CD4-positive, alpha-beta T cell (primary cell): ENCODE measurements around the gene ABLIM1. TPM values are rescaled to one million over a fixed set of nuclear protein-coding genes. Genes with fewer than 3 reads are reported as not detected.

Experiments used
- ATAC-seq: fragments of 200-7000 bp; cut with Tn5 transposase; one replicate; pipeline ENCODE4 v1.10.0; 2022; ENCODE audit warnings: mild to moderate bottlenecking; ENCODE audit not compliant: poor library complexity
- CTCF ChIA-PET: fragments of 350-600 bp; sonication (Branson Sonifier 250); formaldehyde crosslinking; loops from one replicate; lab custom pipeline; 2021; ENCODE audit warnings: antibody characterized with exemption, inconsistent platforms; lab: Charles Lee
- POLR2A ChIA-PET: fragments of 350-600 bp; sonication (Branson Sonifier 250); formaldehyde crosslinking; loops from one replicate; lab custom pipeline; 2021; ENCODE audit warnings: antibody characterized with exemption, inconsistent platforms; lab: Charles Lee
- DNase-seq, 14 experiments: peaks; one replicate each; pipeline ENCODE4 v3.0.0-alpha.2; 2013 to 2020; ENCODE audit warnings: mixed read lengths in 2 of 14
- H3K27ac ChIP-seq, 2 donors: one replicate each; pipeline versions ENCODE4 v1.5.1 to v1.7.0; 2013; ENCODE audit warnings: low read length in 2 of 2, low read depth in 1 of 2, mild to moderate bottlenecking in 1 of 2
- H3K27me3 ChIP-seq, 2 experiments: 1 replicate in 1 of 2; 2 replicates in 1 of 2; pipeline versions ENCODE4 v1.6.1 to v1.7.0; 2013; ENCODE audit warnings: low read length in 2 of 2, control low read depth in 1 of 2, mild to moderate bottlenecking in 1 of 2, moderate library complexity in 1 of 2; ENCODE audit not compliant: insufficient read depth in 2 of 2, control insufficient read depth in 1 of 2
- H3K36me3 ChIP-seq: one replicate; pipeline ENCODE4 v1.6.1; 2013; ENCODE audit warnings: low read length, control low read depth; ENCODE audit not compliant: insufficient read depth
- H3K4me1 ChIP-seq: one replicate; pipeline ENCODE4 v1.6.1; 2013; ENCODE audit warnings: low read length, control low read depth; ENCODE audit not compliant: insufficient read depth
- H3K4me3 ChIP-seq: one replicate; pipeline ENCODE4 v1.5.1; 2013; ENCODE audit warnings: mild to moderate bottlenecking, low read length, moderate library complexity
- H3K9me3 ChIP-seq, 2 experiments: 1 replicate in 1 of 2; 2 replicates in 1 of 2; pipeline versions ENCODE4 v1.6.1 to v1.7.0; 2013; ENCODE audit warnings: low read length in 2 of 2, mild to moderate bottlenecking in 2 of 2, control low read depth in 1 of 2, moderate library complexity in 1 of 2; ENCODE audit not compliant: control insufficient read depth in 1 of 2, insufficient read depth in 1 of 2
- H3K27ac Mint-ChIP-seq: one replicate; pipeline ENCODE4 v1.8.0; 2020; ENCODE audit warnings: mixed read lengths
- H3K27me3 Mint-ChIP-seq: one replicate; pipeline ENCODE4 v1.8.0; 2021; ENCODE audit warnings: mixed read lengths
- H3K36me3 Mint-ChIP-seq: one replicate; pipeline ENCODE4 v1.8.0; 2021; ENCODE audit warnings: low read depth, mixed read lengths
- H3K4me1 Mint-ChIP-seq: one replicate; pipeline ENCODE4 v1.8.0; 2021; ENCODE audit warnings: low read depth, mixed read lengths
- H3K4me3 Mint-ChIP-seq: one replicate; pipeline ENCODE4 v1.8.0; 2020; ENCODE audit warnings: mild to moderate bottlenecking, mixed read lengths
- H3K9me3 Mint-ChIP-seq: one replicate; pipeline ENCODE4 v1.8.0; 2020; ENCODE audit warnings: mixed read lengths
- CTCF ChIP-seq: fragments of 200-600 bp; IDR thresholded peaks from one replicate; pipeline ENCODE4 v1.8.0; 2022; ENCODE audit warnings: antibody characterized with exemption, mild to moderate bottlenecking
- intact Hi-C, 2 experiments: fragments of 100-400 bp; cut with DNase I in 1 of 2; cut with micrococcal nuclease in 1 of 2; formaldehyde crosslinking; loops; one replicate each; pipeline versions ENCODE4 v1.15.1 to v1.9.0; 2023 to 2025; cut with DNase I, micrococcal nuclease
- total RNA-seq, 174 experiments: library from RNA in 2 of 174; stranded (reverse) in 2 of 174; gene quantifications; one replicate each; pipeline ENCODE4 v1.2.3 and lab custom pipeline; 2021 to 2026

ABLIM1 gene
- total RNA-seq, 2 experiments from 2014 or later, result 217 to 224 TPM

DNA sequence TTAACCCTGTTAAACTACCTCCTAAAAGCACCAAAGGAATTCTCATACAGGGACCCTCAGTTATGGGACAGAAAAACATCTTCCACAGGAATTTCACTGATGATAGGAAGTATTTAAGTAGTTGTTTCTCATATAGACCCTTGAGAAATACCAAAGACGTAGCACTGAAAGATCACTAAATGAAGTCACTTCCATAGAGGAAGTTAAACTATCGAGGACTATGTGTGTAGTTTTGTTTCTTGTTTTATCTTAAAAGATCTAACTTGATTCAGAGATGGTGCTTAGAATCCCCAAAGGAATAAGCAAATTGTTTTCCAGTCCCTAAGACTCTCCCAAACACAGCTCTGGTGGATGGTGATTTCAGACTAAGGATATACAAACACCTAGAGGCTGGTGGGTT lies 159.0 kb downstream of the ABLIM1 start:
- Histone ChIP-seq H3K9me3 (no peaks in the 10 kb centered on the region), H3K4me3 (peak overlapping the region; percentile 5), H3K4me1 (peaks cover 71% of the 10 kb centered on the region), H3K36me3 (peaks cover 19% of the 10 kb centered on the region), H3K27me3 (no peaks in the 10 kb centered on the region), H3K27ac (peak overlapping the region; percentile 64 to 66)
- ATAC-seq, result peak; percentile 10
- ChIA-PET POLR2A (interaction anchor here (0.6 to 8.6 kb wide), 8 partner anchors 11 to 45 kb away, joined by 3 to 66 read pairs (median 12); no protein-coding TSS in a partner anchor), CTCF (interaction anchor here (1.0 to 2.3 kb wide), 4 partner anchors 16 to 42 kb away, joined by 3 to 5 read pairs (median 5); no protein-coding TSS in a partner anchor)
- TF ChIP-seq CTCF, result no peak
- Mint-ChIP-seq H3K27me3 (no peaks in the 10 kb centered on the region), H3K9me3 (no peaks in the 10 kb centered on the region), H3K36me3 (peaks cover 72% of the 10 kb centered on the region), H3K27ac (peak overlapping the region; percentile 66), H3K4me3 (peak overlapping the region; percentile 72), H3K4me1 (peaks cover 96% of the 10 kb centered on the region)
- intact Hi-C loops, result loop anchor here in 1 of 2 experiments (1.0 to 2.0 kb wide), 3 partner anchors 16 to 42 kb away; no protein-coding TSS in a partner anchor
- no peak for DNase-seq

DNA sequence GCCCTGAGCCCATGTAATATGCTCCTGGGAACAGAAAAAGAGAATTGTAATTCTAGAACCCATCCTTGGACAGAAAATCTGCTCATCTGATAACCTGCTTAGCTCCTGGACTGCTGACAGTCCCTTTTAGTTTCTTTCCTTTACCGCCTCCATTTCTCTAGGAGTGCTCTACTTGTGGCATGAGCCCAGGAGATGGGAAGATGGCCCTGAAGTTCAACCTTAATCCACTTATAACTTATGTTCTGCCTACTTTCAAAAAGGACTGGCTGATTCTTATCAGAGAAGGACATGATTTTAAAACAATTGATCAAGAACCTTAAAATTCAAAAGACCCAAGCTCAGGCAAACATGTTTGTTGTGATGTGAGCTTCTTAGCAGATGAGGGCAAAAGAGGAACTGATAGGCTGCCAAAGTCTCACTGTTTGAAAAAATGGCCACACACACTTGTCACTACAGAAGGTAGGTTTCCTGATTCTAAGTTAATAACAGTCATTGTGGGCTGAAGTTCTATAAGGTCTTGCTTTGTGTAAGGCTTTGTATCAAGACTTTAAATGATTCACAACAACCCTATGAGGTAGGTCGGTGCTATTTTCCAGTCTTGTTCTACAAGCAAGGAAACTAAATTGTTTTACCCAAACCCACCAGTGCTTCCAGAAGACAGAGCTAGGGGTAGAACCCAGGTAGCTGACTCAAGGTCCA lies 159.5 kb downstream of the ABLIM1 start:
- peak overlapping the region; percentile 64 to 66 for H3K27ac ChIP-seq
- Mint-ChIP-seq H3K9me3 (no peaks in the 10 kb centered on the region), H3K36me3 (peaks cover 70% of the 10 kb centered on the region), H3K27me3 (no peaks in the 10 kb centered on the region), H3K4me1 (peaks cover 96% of the 10 kb centered on the region), H3K27ac (peak overlapping the region; percentile 66), H3K4me3 (peak overlapping the region; percentile 72)
- DNase-seq, result peak in 2 of 14 experiments; percentile 36 to 39
- TF ChIP-seq CTCF, result no peak
- H3K36me3 ChIP-seq, result peaks cover 18% of the 10 kb centered on the region
- ChIA-PET POLR2A (interaction anchor here (0.6 to 8.6 kb wide), 7 partner anchors 16 to 46 kb away, joined by 3 to 66 read pairs (median 12); no protein-coding TSS in a partner anchor), CTCF (interaction anchor here (1.0 to 2.3 kb wide), 5 partner anchors 17 to 43 kb away, joined by 3 to 5 read pairs (median 5); no protein-coding TSS in a partner anchor)
- H3K4me1 ChIP-seq, result peaks cover 72% of the 10 kb centered on the region
- H3K9me3 ChIP-seq, result no peaks in the 10 kb centered on the region
- intact Hi-C loops, result loop anchor here in 1 of 2 experiments (1.0 to 2.0 kb wide), 3 partner anchors 16 to 43 kb away; no protein-coding TSS in a partner anchor
- no peak for ATAC-seq
- H3K27me3 ChIP-seq, result no peaks in the 10 kb centered on the region
- no peak overlapping the region for H3K4me3 ChIP-seq

DNA sequence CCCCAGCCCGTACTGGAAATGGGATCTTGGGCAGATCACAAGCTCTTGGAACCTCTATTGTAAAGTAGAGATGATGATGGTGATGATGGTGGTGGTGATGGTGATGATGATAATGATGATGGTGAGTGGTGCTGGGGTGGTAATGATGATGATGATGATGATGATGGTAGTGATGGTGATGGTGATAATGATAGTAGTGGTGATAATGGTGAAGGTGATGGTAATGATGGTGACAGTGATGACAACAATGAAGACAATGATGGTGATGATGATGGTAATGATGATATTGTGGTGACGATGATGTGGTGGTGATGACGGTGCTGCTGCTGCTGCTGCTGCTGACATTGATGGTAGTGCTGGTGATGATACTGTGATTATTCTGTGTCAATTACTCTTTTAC lies 162.8 kb downstream of the ABLIM1 start:
- intact Hi-C loops, result no loop called here
- Histone ChIP-seq H3K9me3 (no peaks in the 10 kb centered on the region), H3K4me1 (peaks cover 65% of the 10 kb centered on the region), H3K36me3 (peaks cover 35% of the 10 kb centered on the region), H3K27me3 (no peaks in the 10 kb centered on the region), H3K4me3 (no peak overlapping the region), H3K27ac (no peak overlapping the region)
- Mint-ChIP-seq H3K27me3 (no peaks in the 10 kb centered on the region), H3K4me3 (peak overlapping the region; percentile 18), H3K9me3 (no peaks in the 10 kb centered on the region), H3K27ac (peak overlapping the region; percentile 66), H3K4me1 (peaks cover 92% of the 10 kb centered on the region), H3K36me3 (peaks cover 82% of the 10 kb centered on the region)
- no peak for TF ChIP-seq CTCF
- ChIA-PET POLR2A (interaction anchor here (1.4 to 8.6 kb wide), 3 partner anchors 20 to 46 kb away, joined by 3 to 66 read pairs (median 4); no protein-coding TSS in a partner anchor), CTCF (interaction anchor here (0.9 to 1.4 kb wide), 3 partner anchors 24 to 46 kb away, joined by 3 to 4 read pairs (median 4); no protein-coding TSS in a partner anchor)
- DNase-seq (peak in 3 of 14 experiments; percentile 37 to 51 (median 45)), ATAC-seq (peak; percentile 40)
